ENCODE measurements around the gene KIFC3.
"Not testable (repeated sequence)": the region's sequence is repeated elsewhere in the genome, so short reads cannot be mapped to it uniquely, and the experiment has no call there.

The KIFC3 gene

DNA sequence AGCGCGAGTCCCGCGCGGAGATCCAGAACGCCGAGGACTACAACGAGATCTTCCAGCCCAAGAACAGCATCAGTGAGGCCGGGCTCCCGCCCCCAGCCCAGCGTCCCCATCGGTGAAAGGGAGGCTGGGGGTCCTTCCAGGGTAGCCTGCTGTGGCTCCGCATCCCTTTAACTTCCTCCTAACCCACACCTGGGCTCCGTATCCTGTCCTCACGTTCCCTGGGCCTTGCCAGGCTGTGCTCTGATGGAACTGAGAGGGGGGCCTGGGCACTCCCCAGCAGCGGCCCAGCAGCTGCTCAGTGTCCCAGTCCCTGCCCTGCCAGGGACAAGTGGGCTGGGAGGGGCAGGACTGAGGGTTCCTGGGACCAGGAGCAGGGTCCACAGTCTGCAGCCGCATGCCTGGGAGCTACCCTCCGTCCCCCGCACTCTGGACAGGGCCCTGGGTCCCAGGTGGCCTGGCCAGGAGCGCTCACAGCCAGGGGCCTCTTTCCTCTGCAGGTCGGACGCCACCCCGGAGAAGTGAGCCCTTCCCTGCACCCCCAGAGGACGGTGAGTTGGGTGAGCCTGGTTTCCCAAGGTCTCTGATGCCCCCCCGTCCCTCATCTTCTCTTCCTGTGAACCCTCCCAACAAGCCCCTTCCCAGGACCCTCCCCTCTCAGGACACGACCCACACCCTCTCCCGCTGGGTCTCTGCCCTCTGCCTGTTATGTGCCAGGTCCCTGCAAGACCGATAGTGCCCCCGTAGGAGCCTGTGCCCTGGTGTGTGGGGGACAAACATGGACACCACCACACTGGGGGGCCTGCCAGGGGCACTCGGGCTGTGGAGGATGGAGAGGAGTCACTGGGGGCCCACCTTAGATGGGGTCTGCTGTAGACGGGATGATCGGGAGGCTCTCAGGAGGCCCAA is 48.6 kb downstream of the KIFC3 start:
- DNase-seq (ENCODE audit: low spot score) = no peak

DNA sequence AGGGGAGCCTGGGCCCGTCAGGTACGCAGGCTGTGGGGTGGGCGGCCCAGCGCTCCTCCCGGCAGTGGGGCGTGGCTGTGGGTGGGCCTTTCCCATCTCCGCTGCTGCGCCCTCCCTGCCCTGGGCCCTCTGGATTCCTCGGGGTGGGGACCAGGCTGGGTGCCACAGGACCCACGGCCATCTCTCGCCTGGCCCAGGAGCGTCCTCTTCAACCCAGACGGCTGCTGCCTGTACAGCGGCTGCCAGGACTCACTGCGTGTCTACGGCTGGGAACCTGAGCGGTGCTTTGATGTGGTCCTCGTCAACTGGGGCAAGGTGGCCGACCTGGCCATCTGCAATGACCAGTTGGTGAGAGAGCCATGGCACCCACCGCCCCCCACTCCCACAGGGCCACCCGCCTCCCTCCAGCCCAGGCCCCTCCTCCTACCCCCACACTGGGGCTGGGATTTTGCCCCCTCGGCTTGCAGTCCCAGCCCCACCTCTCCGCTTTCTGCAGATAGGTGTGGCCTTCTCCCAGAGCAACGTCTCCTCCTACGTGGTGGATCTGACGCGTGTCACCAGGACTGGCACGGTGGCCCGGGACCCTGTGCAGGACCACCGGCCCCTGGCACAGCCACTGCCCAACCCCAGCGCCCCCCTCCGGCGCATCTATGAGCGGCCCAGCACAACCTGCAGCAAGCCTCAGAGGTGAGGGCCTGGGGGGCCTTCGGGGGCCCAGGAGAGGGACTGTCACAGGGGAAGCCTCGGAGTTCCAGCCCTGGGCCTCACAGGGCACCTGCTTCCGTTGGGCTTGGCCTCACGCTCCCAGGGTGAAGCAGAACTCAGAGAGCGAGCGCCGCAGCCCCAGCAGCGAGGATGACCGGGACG is 49.5 kb downstream of the KIFC3 start:
- no peak for DNase-seq (ENCODE audit: low spot score)

DNA sequence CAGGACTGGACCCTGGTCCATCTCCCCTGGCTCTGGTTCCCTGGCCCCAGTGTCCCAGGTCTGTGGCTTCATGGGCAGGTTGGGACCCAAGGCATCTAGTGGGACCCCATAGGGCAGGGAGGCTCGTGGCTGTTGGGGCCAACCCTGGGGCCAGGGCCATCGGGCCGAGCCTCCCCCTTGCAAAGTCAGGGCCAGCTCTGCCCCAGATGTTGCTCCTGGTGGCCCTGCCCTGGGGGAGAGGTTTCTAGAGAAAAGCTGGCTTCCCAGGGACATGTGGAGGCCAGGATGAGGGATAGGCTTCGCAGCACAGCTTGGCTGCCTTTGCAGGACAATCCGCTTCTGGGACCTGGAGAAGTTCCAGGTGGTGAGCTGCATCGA is 50.1 kb downstream of the KIFC3 start:
- DNase-seq (ENCODE audit: low spot score) = no peak

DNA sequence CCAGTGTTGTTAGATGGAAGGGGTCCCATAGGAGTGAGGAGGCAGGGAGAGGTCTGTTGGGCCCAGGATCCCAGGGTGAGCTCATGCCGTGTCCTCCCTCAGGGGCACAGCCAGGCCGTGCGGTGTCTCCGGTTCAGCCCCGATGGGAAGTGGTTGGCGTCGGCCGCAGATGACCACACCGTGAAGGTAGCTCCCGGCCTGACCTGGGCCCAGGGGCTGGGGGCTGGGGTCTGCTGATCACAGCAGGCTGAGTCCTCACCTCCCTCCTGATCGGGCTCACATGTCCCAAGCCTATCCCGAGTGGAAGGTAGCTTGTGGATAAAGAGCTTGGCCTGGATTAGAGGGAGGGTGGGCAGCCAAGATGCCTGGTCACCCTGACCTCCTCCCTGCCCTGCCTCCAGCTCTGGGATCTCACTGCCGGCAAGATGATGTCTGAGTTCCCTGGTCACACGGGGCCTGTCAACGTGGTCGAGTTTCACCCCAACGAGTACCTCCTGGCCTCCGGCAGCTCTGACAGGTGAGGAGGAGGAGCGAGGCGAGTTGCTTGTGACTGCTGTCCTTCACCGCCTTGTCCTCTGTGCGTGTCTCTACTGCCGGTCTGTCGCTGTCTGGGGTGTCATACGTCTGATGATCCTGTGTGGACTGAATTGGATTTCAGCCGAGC is 50.6 kb downstream of the KIFC3 start:
- no peak for DNase-seq (ENCODE audit: low spot score)

DNA sequence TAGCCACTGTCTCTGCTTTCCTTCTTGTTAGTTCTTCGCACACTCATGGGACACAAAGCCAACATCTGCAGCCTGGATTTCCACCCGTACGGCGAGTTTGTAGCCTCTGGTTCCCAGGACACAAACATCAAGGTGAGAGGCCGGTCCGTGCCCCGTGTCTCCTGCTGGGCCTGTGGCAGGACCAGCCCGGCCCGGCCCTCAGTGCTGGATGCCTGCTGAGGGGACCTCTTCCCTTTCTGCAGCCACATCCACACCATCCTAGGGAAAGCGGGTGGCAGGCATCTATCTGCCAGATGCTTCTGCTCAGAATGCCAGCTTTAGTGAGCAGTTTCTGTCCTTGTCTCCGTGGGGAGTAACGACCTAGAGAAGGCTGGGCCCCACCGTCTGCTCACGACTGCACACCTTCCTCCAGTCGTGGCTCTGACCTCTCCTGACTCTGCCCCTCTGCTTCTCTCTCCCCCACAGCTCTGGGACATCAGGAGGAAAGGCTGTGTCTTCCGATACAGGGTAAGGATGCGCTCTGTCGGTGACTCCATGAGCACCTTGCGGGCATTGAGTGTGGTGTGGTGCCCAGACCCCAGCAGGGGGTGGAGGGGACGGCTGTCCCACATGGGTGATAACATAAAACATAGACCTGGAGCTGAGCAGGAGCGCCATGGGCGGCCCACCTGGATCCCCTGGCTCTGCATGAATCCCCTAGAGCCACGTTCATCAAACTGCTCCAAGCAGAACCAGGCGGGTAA is 51.3 kb downstream of the KIFC3 start:
- DNase-seq (ENCODE audit: low spot score) = no peak

DNA sequence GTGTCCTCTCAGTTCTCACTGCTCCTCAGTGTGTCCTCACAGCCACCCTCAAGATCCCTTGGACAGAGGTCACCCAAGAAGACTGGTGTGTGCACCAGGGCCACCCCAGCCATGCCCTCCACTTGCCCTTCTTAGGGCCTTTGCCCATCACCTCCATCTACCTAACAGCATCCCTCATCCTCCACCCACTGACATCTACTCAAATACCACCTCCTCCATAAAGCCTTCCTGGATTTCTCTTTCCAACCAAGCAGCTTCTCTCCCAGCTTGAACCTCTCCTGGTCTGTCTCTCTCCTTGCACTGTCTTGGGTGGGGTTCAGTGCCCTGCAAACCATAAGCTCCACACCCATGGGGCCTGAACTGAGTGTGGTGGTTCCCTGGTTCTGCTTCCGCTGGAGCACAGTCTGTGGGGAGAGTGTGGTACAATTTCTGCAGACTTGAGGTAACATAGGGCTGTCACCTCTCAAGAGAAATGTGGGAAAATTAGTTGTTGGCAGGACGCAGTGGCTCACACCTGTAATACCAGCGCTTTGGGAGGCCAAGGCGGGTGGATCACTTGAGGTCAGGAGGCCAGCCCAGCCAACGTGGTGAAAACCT is 52.3 kb downstream of the KIFC3 start:
- DNase-seq (ENCODE audit: low spot score) = no peak

DNA sequence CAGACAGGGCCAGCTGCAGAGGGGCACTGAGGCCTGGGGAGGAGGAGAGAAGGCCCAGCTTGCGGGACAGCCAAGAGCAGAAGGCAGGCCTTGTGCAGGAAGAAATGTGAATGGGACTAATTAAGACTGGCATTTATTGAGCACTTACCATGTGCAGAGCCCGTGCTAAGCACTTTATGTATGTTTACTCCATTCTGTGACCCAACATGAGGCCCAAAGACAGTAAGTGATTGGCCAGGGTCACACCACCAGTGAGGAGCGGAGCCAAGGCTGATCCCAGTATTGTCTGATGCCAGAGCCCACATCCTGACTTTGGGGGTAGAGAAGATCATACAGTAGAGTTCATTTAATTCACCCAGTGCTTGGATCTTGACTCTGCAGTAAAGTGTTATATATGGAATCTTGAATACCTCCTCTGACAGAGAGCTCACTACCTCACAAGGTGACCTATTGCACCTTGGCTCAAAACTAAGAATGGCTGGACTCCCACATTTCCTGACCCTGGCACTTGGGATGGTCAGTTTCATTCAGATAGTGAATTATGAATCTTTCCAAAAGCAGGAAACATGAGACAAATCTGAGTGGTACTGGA is 53.1 kb downstream of the KIFC3 start:
- no peak for DNase-seq (ENCODE audit: low spot score)

DNA sequence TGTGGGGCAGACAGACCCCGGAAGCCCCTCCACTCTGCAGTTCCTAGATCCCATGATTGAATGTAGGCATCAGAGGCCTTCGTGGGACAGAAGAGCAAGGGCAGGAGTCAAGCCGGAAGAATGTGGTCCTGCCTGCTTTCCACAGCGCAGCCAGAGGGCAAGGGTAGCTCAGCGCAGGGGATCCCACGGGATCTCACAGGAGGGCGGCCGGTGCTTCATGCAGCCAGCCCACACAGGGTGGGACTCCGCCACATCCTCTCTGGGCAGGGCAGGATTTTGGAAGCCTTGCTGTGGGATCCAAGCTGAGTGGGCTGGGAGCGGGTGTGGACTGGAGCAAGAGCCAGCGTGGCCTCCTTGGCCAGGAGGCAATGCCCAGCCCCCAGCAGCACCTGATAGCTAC is 53.7 kb downstream of the KIFC3 start:
- DNase-seq (ENCODE audit: low spot score) = no peak

DNA sequence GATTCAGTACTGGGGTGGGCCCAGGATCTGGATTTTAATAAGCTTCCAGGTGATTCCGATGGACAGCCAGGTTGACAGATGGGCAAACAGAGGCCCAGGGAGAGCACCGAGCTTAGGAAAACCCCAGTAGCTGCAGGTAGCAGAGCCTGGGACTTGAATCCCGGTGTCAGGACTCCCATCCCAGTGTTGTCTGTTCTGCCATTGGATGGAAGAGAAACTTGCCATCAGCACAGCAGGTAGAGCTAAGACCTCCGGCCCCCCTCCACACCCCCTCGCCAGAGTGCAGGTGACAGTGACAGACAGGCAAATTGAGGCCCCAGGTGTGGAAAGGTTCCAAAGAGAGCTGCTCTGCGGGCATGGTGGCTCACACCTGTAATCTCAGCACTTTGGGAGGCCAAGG is 54.3 kb downstream of the KIFC3 start:
- no peak for DNase-seq (ENCODE audit: low spot score)

DNA sequence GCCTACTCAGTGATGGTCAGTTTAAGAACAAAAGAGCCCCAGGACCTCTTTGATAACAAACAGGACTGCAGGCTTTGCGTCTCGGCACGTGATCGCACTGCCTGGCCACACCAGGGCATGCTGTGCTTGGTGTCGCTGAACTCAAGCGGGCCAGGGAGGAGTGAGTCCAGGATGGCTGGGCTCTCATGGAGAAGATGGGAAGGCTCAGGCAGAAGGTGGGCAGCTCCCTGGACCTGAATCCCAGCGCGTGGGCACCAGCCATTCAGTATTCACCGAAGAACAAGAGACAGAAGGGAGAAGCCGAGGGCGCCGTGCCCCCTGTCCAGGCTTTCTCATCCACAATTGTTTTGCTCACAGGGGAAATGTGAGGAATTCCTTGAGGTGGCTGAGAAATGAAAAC is 54.8 kb downstream of the KIFC3 start:
- DNase-seq (ENCODE audit: low spot score) = no peak

DNA sequence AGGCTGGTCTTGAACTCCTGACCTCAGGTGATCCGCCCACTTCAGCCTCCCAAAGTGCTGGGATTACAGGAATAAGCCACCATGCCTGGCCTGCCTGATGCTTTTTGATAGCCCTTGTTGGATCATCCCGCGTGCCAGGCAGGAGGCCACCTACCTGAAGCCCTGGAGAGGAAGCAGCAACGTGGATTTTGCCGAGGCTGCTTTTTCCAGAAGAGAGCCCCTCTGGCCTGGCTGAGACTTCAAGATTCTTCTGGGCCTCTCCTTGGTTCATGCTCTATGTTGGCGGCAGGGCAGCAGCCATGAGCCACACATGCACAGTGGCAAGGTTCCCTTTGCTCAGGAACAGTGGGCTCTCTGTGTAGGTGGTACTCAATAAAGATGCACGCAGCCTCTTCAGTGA is 55.2 kb downstream of the KIFC3 start:
- no peak for DNase-seq (ENCODE audit: low spot score)

DNA sequence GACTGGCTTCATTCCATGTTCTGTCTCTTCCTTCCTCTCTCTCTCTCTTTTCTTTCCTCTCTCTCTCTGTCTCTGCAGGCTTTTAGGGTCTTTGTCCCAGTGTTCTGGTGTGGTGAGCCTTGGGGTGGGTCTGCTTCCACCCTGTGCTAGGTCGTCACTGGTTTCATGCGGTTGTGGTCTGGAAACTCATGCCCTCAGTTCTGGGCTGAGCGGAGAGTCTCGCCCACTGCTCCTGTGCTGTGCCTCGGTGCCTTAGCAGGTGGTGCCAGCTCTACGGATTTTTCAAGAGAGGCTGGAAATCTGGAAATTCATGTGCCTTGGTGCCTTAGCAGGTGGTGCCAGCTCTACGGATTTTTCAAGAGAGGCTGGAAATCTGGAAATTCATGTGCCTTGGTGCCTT is 56.0 kb downstream of the KIFC3 start:
- not testable (repeated sequence) for DNase-seq (ENCODE audit: low spot score)

DNA sequence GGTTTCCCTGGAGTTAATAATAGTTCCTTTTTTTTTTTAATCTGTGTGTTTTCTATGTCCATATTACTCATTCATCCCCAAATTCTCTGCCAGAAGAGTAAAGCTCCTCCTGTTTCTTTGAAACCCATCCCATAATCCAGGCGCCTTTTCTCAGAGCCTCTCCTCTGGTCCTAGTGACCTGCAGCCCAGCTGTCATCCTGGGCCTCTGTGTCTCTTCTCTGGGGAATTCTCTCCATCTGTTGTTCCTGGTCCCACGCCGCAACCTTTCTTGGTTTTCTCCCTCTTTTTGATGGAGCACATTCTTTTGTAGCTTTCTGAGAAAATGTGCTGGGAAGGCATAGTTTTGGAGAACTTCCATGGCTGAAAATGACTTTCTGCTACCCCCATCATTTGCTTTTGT is 56.5 kb downstream of the KIFC3 start:
- DNase-seq (ENCODE audit: low spot score) = no peak

DNA sequence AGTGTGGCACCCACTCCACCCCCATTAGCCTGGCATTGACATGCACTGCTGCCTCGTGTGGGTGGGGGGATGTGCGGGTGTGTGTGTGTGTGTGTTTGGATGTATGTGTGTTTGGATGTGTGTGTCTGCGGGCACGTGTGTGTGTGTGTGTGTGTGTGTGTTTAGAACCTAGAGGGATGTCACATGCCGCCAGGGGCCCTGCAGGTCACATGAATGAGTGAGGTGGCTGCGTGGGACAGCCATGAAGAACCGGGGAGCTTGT is 57.7 kb downstream of the KIFC3 start:
- DNase-seq (ENCODE audit: low spot score) = no peak

DNA sequence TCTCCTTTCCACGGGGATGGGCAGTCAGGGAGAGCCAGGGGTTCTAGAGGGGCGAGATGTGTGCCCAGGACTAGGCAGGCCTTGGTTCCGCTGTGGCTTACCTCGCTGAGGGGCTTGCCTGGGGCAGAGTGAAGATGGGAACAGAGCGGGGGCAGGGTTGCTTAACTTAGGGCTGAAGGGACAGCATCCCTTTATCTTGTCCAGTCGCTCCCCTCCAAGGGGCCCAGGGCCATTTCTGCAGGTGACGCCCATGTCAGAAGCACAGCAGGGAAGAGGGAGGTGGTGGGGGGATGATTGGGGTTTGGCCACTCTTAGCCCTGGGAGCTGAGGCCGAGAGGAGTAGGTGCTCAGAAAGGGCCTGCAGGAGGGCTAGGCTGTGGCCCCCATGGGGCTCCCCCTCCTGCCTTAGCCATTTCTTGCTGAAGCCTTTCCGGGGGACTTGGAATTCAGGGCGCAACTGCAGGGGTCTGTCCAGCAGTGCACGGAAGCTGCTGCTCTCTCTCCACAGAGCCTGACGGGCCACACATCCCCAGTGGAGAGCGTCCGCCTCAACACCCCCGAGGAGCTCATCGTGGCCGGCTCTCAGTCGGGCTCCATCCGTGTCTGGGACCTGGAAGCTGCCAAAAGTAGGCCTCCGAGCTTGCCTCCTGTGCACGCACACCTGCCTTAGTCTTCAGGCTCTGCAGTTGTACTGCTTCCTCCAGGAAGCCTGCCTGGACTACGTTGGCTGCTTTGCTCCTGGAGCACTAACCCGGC is 58.2 kb downstream of the KIFC3 start:
- no peak for DNase-seq (ENCODE audit: low spot score)

DNA sequence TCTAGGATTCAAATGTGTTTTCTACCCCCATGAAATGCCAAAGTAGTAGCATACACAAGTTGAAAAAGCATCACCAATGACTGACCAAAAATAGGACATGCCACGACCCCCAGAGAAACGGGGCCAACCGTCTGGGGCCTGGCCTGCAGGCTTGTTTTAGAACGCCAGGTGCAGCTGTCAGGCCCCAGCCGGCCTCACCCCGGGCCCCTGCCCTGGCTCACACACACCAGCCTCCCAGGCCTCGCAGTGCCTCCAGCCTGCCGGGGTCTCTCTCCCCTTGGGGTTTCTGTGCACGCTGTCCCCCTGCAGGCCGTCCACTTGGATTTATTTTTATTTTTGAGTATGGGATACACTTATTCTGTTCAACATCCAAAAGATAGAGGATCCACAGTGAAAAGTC is 58.8 kb downstream of the KIFC3 start:
- no peak for DNase-seq (ENCODE audit: low spot score)

DNA sequence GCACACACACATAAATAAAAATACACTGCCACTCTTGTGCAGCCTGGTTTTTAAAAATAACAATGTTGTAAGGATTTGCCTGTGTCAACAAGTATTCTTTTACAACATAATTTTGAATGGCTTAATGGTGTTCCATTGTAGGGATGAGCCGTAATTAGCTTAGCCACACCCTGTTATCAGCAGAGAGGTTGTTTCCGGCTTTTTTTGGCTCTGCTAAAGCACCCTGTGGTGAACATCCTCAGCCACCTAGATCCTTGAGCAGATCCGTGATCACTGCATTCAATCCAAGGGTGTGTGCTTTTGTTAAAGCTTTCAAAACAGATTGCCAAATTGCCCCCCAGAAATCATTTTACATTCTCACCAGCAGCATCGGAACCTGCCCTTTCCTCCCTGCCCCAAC is 59.7 kb downstream of the KIFC3 start:
- DNase-seq (ENCODE audit: low spot score) = no peak

DNA sequence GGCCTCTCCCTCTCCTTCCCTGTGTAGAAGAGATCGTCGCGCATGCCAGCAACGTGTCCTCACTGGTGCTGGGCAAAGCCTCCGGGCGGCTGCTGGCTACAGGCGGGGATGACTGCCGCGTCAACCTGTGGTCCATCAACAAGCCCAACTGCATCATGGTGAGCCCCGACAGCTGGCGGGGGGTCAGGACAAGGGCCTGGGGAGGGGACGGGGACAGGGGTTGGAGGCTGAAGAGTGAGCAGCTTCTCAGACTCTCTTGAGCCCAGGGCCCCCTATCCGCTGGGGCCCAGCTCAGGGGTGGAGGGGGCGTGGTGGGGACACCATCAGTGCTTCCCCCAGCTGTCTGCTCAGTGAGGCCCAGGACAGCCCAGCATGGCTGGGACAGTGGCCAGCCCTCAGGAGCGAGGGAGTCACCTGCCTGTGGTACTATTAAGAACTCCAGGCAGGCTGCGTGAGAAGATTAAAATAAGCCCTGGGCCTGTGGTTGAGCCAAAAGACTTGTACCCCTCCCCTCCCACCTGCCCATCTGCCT is 60.6 kb downstream of the KIFC3 start:
- no peak for DNase-seq (ENCODE audit: low spot score)

DNA sequence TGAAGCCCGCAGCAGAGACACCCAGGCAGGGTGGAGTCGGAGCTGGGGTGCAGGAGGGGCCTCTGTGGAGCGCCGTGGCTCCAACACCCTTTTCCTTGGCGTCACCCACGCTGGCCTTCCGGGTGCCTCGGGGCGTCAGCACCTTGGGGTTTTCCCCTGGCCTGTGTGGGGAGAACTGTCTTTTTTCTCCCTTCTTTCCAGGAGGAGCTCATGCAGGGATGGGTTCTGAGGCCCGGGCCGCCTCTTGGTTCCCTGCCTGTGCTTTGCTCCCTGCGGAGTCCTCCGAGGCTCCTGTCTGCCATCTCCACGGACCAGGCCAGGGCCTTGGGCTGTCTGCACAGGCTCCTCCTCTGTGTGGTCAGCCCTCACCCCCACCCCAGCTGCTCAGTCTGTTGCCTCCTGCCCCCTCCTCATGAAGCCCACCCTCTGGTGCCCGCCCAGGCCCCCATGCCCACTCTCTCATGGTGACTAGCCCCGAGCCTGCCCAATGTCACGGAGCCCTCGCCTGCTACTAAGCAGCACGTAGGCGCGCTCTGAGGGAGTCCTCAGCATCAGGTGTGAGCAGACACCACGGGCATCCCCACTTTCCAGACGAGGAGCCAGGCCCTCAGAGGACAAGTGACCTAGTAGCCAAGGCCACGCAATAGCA is 61.7 kb downstream of the KIFC3 start:
- no peak for DNase-seq (ENCODE audit: low spot score)

Data from AG20443 (cell line).